ENCODE measurements around the gene NMNAT3. TPM values are rescaled to one million over a fixed set of nuclear protein-coding genes. Genes with fewer than 3 reads are reported as not detected.

Gene NMNAT3
- polyA plus RNA-seq, 3 donors: 4.6 to 8.2 (median 5.9) TPM

DNA sequence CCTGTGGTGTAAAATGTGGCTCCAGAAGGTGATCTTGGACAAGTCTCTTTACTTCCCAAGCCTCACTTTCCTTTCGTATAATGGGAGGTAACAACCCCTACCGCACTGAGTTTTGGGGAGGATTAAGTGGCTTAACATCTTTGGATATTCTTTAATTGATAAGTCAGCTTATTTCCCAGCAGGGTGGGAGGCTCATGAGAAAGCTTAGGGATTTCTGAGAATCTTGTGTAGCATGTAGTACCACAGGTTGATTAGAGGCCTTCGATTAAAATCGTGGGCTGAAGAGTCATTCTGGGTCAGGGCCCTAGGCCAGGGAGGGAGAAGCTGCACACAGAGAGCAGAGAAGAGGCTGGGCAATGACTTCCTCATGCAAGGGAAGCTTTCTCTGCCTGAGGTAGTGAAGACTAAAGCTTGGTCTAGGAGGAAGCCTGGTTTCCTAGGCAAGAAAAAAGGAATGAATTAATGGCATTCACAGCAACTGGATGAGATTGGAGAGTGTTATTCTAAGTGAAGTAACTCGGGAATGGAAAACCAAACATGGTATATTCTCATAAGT lies 1.5 kb upstream of the NMNAT3 start:
- WGBS, 3 donors: 84 to 85% (median 84%) methylated on average over 5 of the region's 5 CpGs
- no peak overlapping the region for H3K27ac ChIP-seq (ENCODE audit: low read depth, low read length)

DNA sequence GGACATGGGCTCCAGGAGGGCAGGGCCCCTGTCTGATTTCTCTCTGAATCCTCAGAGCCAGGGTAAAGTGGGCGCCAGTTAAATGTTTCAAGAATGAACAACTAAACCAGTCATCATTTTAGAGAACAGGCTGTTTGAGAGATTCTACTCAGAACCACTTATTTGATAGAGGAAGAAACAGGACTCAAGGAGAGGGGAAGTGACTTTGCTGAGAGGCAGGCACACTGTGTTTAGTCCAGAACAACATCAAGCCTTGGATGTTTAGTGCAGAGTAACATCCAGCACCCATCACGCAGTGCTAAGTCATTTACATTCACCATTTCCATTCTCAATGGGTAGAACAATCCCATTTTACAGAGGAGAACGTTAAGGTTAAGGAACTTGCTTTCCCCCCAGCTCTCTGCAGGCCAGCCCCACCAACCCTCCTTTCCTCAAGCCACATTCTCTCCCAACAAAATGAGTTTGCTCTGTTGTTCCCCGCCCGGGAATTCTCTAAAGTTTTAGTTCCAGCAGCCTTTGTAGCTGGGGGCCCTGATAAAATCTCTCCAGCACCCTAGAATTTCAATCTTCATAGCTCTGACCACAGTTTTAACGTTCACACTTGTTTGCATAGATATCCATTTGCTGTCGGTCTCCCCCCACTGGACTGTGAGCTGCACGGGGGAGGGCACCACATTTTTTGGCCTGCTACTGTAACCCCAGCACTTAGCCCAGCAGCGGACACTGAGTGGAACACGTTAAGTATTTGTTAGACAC lies 962 bp downstream of the NMNAT3 start:
- 44 to 55% (median 52%) methylated on average over 10 of the region's 10 CpGs for WGBS, 3 donors
- H3K27ac ChIP-seq (ENCODE audit: low read depth, low read length): no peak overlapping the region

DNA sequence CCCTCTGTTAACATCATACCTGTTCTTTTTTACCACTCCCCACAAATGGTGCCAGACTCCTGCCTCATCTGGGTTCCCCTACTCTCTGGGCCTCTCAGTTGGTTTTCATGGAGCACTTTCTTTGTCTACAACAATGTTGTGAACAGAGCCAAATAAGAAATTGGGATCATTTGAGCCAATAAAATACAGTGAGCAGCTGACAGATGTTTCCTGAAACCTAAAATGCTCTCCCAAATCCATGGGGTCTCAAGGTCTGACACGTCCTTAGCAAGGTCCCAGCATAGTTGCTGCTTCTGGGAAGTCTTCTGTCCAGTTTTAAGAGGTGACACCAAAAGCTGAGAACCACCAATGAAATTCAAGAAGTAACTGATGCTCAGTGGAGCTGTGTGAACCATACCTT lies 1.7 kb downstream of the NMNAT3 start:
- H3K27ac ChIP-seq (ENCODE audit: low read depth, low read length): no peak overlapping the region
- 75 to 97% (median 81%) methylated on average over 1 of the region's 1 CpG for WGBS, 3 donors

DNA sequence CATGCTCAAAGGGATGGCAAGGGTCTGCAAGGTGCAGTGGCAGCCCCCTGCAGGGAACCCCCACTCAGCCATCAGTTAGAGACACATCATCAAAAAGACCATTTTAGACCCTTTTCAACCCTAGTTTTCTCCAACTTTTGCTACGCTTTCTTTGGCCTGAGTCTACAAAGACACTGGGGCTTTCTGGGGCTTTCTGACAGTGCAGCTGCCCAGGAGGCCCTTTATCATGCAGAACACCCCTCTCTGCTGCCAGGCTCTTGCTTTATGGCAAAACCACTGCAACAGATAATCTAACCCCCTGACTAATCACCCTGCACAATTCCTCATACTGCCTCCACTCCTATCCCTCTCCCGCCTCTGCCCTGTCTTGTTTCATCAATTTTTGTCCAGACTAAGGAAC lies 2.4 kb downstream of the NMNAT3 start:
- H3K27ac ChIP-seq (ENCODE audit: low read depth, low read length): no peak overlapping the region
- 98 to 100% (median 99%) methylated on average over 2 of the region's 2 CpGs for WGBS, 3 donors

DNA sequence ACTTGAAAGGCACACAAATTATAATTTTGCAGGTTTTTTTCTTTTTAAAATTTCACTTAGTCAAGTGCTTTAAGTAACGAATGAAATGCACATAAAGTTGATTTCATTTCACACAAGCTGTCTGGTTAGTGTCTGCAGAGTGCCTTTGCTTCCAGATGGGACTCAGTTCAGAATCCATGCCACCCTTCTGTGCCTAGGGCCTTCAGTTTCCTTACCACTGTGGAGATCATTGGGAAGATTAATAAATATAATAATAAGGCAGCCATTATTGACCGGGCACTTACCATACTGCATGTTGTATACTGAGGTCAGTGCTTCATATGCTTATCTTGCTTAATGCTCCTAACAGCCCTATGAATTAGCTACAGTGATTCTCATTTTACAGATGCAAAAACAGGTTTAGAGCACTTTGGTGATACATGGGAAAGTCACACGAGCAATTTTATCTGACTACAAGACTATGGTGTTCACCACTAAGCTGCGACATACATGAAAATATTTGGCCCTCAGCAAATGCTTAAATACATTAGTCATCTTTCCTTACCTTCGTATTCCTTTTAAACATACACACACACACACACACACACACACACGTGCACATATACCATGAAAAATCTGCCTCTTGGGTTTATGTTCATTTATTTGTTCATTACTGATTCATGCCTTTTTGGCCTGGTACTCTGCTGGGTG lies 3.1 kb downstream of the NMNAT3 start:
- no peak overlapping the region for H3K27ac ChIP-seq (ENCODE audit: low read depth, low read length)
- WGBS, 3 donors: 85 to 87% (median 86%) methylated on average over 6 of the region's 6 CpGs

DNA sequence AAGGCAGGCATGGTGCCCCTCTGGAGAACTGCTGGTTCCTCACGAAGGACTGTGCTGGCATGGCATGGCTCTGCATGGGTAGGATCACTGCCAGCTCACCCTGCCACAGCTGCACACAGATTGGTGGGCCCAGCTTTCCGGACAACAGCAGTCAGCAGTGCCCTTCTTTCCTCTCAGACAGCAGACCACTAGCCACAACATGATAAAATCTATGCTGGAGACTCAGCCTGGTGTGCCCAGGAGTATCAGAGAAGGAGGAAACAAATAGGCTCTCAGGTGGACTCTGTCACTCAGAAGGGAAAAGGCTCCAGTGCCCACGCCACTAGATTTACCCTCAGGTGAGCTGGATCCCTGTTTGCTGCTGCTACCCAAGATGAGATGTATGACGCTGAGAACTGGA lies 4.9 kb downstream of the NMNAT3 start:
- no peak overlapping the region for H3K27ac ChIP-seq (ENCODE audit: low read depth, low read length)
- 83 to 88% (median 87%) methylated on average over 4 of the region's 4 CpGs for WGBS, 3 donors

DNA sequence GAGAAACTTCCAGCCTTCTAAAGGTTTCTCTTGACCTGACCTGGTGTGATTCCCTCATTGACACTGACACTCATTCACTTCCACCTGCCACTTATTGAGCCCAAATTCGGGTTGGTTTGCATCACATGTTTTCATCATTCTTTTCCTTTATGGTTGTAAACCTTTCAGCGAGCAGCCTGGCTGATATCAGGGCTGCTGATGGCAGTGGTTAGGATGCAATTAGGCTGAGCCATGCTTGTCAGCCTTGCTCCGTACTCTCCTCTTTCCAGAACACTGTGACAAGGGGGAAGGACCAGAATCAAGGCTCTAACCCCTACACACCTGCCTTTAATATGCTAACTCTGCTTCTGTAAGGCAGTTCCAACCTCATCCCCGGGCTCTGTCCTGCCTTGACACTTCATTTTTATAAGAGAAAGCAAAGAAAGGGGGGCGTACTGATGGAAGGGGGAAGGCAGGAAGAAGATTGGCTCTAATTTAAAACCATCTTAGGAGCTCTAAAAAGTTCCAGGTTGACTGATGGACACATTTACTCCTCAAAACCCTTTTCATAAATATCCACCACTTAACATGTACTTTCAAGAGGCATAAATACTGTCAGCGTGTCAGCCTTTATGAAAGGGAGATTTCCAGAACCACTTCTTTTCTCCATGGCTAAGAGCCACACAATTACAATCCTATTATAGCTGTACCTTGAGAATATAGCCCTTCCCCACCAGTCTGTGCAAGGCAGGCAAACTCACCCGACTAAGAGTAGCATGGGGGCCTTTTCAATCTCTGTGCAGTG lies 5.7 kb downstream of the NMNAT3 start:
- no peak overlapping the region for H3K27ac ChIP-seq (ENCODE audit: low read depth, low read length)
- WGBS, 3 donors: 64 to 84% (median 74%) methylated on average over 7 of the region's 7 CpGs

DNA sequence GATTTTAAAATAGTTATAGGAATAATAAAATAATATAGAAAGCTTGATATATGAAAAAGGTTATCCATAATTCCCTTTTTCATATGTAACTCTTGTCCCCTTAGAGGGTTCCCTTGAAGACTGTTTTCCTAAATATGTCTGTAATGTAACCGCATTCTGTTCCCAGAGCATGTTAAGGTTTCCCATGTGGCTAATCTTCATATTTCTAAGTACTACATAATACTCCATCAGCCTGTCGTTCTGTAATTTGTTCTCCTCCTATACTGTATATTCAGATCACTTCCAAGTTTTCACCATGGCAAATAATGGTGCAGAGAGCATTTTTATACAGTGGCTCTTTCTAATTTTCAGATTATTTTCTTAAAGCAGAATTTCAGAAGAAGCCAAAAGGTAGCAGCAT lies 6.7 kb downstream of the NMNAT3 start:
- WGBS, 3 donors: 75 to 86% (median 77%) methylated on average over 2 of the region's 2 CpGs
- no peak overlapping the region for H3K27ac ChIP-seq (ENCODE audit: low read depth, low read length)

DNA sequence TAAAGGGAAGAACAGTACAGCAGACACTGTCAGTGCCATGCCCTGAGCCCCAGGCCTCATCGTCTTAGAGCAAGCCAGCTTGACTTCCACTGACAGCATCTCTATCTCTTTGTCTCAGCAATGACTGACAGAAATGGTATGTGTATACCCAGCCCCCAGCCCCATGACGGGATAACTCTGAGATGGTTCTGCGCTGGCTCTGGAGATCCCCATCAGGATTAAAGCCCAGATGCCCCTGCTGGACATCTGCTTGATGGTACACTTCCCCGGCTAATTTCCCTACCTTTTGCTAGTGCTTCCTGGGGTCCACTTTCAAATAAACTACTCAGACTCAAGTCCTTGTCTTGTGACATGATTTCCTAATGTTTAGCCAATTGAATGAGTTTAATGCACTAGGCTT lies 7.6 kb downstream of the NMNAT3 start:
- H3K27ac ChIP-seq (ENCODE audit: low read depth, low read length): no peak overlapping the region
- 82 to 100% (median 90%) methylated on average over 4 of the region's 4 CpGs for WGBS, 3 donors

DNA sequence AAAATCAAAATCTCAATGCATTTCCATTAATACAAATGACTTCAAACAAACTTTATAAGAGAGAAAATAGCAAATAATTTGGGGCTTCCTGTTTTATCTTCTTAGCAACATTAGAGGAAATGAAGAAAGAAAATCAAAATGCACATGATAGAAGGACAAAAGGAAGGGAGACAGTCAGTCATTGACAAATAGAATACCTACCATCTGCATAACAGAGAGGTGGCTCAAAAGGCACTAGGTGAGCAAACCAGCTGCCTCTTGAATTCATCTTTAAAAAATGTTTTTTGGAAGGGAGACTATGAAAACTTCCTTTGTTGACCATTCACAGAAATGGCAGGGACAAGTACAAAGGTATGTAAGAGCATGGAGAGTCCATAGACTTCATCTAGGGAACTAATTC lies 9.4 kb downstream of the NMNAT3 start:
- H3K27ac ChIP-seq (ENCODE audit: low read depth, low read length): no peak overlapping the region

DNA sequence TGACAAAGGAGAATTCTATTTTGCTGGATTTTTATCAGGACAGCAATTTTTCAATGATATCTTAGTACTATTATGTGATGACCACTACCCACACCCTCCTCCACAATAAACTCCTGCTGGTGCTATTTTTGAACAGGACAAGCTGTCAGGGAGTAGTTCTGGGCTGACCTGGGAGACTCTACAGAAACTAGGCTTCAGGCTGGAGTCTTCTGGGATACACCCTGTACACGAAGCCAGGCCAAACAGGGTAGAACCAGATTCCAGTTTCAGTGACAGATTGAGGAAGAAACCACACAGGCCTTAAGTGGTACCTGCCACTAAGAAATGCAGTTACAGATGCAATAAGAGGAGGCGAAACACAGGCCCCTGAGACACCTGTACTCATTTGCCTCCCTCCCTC lies 12.8 kb downstream of the NMNAT3 start:
- no peak overlapping the region for H3K27ac ChIP-seq (ENCODE audit: low read depth, low read length)
- WGBS, 3 donors: 80 to 93% (median 85%) methylated on average over 2 of the region's 2 CpGs

DNA sequence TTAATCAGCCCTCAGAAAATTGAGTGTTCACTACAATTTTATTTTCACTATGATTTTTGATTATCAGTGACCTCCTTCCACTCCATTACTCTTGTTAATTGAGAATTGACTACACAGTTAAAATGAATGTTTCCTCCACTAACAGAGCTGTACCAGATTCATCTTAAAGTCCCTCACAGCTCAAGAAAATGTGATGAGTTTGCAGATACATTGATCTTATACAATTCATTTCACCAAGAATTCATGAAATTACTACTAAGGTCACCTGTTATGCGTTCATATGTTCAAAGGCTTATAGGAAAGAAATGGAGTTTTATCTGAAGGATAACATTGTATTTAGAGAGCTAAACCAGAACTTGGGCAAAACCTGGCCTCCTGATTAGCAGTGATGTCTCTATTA lies 17.5 kb downstream of the NMNAT3 start:
- no peak overlapping the region for H3K27ac ChIP-seq (ENCODE audit: low read depth, low read length)
- 1 to 98% (median 96%) methylated on average over 1 of the region's 1 CpG for WGBS, 3 donors

DNA sequence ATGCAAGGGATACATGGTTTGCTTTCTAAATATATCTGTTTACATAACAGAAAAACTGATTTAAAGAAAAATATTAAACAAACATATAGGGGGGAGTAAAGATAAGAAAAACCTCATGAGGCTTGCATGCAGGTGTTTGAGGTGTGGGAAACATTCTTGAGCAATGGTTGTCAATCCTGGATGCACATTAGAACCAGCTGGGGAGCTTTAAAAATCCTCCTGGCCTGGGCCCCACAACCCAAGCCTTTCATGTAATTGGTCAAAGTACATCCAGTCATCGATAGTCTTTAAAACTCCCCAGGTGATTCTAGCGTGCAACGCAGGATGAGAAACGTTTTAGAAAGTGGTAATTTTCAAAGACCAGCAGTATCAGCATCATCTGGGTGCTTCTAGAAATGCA lies 18.3 kb downstream of the NMNAT3 start:
- no peak overlapping the region for H3K27ac ChIP-seq (ENCODE audit: low read depth, low read length)
- 74 to 90% (median 86%) methylated on average over 4 of the region's 4 CpGs for WGBS, 3 donors

DNA sequence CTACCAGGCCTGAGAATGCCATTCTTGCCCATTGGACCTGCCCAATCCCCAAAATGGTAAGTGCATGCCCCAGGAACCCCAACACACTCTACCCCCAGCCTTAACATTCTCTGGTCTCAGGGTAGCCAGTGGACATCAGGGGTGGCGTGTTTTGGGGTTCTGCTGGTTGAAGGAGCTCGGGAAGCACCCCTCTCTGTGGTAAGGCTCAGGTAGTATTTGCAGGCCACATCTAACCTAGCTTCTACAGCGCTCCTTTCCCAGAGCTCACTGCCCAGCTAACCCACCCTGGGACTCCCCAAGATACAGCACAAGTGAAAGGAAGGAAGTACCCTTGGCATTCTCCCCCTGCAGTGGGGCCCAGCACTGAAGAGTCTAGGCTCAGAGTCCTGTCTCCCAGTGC lies 19.8 kb downstream of the NMNAT3 start:
- WGBS, 3 donors: 96 to 100% (median 97%) methylated on average over 3 of the region's 3 CpGs
- H3K27ac ChIP-seq (ENCODE audit: low read depth, low read length): no peak overlapping the region

DNA sequence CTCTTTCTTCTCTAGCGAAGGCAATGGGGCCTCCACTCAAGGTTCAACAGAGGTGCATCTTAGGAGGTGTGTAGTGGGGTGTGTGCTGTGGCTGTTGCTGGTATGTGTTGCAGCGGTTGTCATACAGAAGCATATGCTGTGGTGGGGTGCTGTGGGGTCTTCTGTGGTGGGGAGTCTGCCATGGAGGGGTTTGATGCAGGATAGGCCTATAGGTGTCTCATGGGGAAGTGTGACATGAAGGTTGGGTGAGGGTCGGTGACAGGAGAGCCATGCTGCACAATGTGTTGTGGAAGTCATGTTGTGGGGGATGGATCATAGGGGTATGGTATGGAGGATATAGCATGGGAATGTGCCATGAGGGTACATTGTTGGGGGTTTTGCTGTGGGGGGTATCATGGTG lies 20.3 kb downstream of the NMNAT3 start:
- H3K27ac ChIP-seq (ENCODE audit: low read depth, low read length): no peak overlapping the region
- WGBS, 3 donors: 97% methylated on average over 3 of the region's 3 CpGs

DNA sequence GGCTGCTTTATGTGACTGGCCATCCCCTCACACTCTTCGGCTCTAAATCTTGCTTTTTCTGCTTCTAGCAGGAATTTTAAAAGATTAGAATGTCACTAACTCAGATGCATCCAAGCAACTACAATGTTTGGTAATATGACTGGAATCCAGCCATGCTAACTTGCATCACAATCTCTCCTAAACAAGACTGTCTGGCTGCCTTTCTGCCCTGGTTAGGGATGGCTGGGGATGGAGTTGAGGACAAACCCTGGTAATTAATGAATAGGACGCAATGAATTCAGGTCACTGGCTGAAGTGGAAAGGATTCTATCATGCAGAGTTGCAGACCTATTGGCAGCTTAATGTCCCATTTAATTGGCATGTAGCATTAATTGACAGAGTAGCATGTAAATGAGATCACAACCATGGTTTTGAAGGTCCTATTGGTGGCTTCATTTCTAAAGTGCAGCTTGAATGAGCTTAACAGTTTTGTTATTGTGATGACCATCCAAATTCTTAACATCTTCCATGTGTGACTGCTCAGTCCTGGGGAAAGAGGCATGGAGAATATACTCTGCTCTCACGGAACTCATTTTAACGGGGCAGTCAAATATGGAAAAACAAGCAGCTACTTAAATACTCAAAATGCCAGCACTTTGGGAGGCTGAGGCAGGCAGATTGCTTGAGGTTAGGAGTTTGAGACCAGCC lies 21.7 kb downstream of the NMNAT3 start:
- H3K27ac ChIP-seq (ENCODE audit: low read depth, low read length): no peak overlapping the region
- 73 to 85% (median 77%) methylated on average over 4 of the region's 4 CpGs for WGBS, 3 donors

DNA sequence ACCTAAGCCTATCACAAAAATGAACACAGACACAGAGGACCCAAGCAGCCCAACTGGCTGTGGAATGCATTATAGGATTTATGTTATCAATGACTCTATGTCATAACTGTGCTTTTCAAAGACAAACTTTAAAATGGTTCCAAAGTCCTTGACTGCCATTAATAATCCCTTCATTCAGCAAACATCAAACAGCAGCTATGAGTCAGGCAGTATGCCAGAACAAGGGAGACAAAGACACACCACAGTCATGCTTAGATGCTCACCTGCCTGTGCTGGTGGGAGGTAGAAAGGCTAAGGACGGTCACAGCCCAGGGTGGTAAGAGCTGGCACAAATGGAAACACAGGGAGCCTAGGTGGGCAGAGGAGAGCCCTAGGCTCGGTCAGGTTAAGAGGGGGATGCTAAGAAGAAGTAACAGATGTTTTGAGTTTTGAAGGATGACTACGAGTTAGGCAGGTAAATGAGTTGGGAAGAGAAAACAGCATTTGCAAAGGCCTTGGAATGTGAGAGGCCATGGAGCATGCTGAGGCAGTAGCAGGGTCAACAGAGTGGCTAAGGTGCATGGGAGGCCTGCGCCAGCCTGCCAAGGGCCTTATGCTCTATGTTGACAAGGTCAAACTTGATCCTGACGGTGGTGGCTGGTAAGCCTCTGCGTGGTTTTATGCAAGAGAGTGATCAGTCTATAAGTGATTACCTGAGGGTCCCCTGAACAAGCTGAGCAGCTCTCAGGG lies 23.0 kb downstream of the NMNAT3 start:
- 73 to 97% (median 94%) methylated on average over 6 of the region's 6 CpGs for WGBS, 3 donors

DNA sequence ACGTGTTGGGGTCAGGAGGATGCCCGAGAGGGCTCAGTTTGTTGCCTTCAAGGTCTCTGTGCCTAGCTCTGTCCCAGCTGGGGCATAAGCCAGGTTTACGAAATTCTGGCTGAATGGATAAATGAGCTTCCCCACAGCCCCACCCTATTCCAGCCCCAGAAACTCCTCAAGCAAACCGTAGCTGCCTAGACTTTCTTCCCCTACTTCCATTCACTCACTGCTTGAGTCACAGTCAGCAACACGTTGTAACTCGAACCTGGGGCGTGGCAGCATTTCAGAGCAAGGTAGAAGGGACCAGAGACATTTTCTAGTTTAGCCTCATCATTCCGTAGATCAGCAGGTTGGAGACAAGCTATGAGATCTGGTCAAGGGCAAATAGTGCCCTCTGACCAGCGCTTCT lies 24.2 kb downstream of the NMNAT3 start:
- H3K27ac ChIP-seq (ENCODE audit: low read depth, low read length): no peak overlapping the region
- 62 to 82% (median 73%) methylated on average over 9 of the region's 9 CpGs for WGBS, 3 donors

More for the DNA sequence above, 23.0 kb downstream of the NMNAT3 start:
- no peak overlapping the region for H3K27ac ChIP-seq (ENCODE audit: low read depth, low read length)

Measured in adipose tissue (tissue), 3 donors.